Panc1 (cell line): ENCODE results near the gene IFT27. TPM values are rescaled to one million over a fixed set of nuclear protein-coding genes. Genes with fewer than 3 reads are reported as not detected.

Source experiments
- ATAC-seq: fragments of 200-7000 bp; cut with Tn5 transposase; 2 replicates; pipeline ENCODE4 v1.9.1; 2020; ENCODE audit warnings: mild to moderate bottlenecking, moderate library complexity
- BruUV-seq: library from RNA; stranded (reverse); fragments of 400-500 nt; replicated peaks from 2 replicates; lab custom pipeline; 2021; lab: Mats Ljungman, UMichigan
- CTCF ChIA-PET: fragments of 300-600 bp; sonication (Branson Sonifier 250); formaldehyde crosslinking; loops from one replicate; lab custom pipeline; 2022; ENCODE audit warnings: antibody characterized with exemption; lab: Charles Lee
- POLR2A ChIA-PET: fragments of 300-600 bp; sonication (Branson Sonifier 250); formaldehyde crosslinking; loops from one replicate; lab custom pipeline; 2022; ENCODE audit warnings: antibody characterized with exemption; lab: Charles Lee
- DNase-seq: peaks from one replicate; pipeline ENCODE4 v3.0.0-alpha.2; 2010; ENCODE audit warnings: low read depth, low spot score
- H3K27ac ChIP-seq: 2 replicates; pipeline ENCODE4 v1.5.1; 2011; ENCODE audit warnings: mild to moderate bottlenecking, low read length, inconsistent platforms
- H3K27me3 ChIP-seq: fragments of 200-500 bp; sonication (Bioruptor generic); 2 replicates; pipeline ENCODE4 v1.6.0; 2014; ENCODE audit warnings: low read length, inconsistent platforms; ENCODE audit not compliant: control insufficient read depth, insufficient read depth
- H3K36me3 ChIP-seq: fragments of 200-500 bp; sonication (Bioruptor generic); 2 replicates; pipeline ENCODE4 v1.5.1; 2014; ENCODE audit warnings: inconsistent platforms, mild to moderate bottlenecking, low read length, moderate library complexity; ENCODE audit not compliant: control insufficient read depth, insufficient read depth
- H3K4me1 ChIP-seq: 2 replicates; pipeline ENCODE4 v1.5.1; 2011; ENCODE audit warnings: inconsistent platforms, mild to moderate bottlenecking, low read length, moderate library complexity; ENCODE audit not compliant: control insufficient read depth, insufficient read depth
- H3K4me3 ChIP-seq, 2 experiments: 2 replicates each; pipeline ENCODE4 v1.5.1; 2011 to 2012; ENCODE audit warnings: low read depth in 2 of 2, low read length in 2 of 2, mild to moderate bottlenecking in 2 of 2, inconsistent platforms in 1 of 2, moderate library complexity in 1 of 2
- H3K9me3 ChIP-seq: fragments of 200-500 bp; sonication (Bioruptor generic); 2 replicates; pipeline ENCODE4 v1.5.1; 2014; ENCODE audit warnings: low read depth, mild to moderate bottlenecking, inconsistent platforms, low read length, moderate library complexity; ENCODE audit not compliant: control insufficient read depth, insufficient read depth
- POLR2AphosphoS5 ChIP-seq: IDR thresholded peaks from 2 replicates; pipeline ENCODE4 v1.6.1; 2012; ENCODE audit warnings: mild to moderate bottlenecking, low read depth, low read length, moderate library complexity
- SIN3A ChIP-seq: IDR thresholded peaks from 2 replicates; pipeline ENCODE4 v1.6.1; 2012; ENCODE audit warnings: low read depth, mild to moderate bottlenecking, low read length, moderate library complexity, borderline replicate concordance; ENCODE audit not compliant: insufficient read depth
- TCF7L2 ChIP-seq: IDR thresholded peaks from 2 replicates; pipeline ENCODE4 v1.6.1; 2011; ENCODE audit warnings: mild to moderate bottlenecking, low read depth, low read length, inconsistent platforms
- in situ Hi-C: cut with HindIII; loops from 2 replicates; pipeline ENCODE4 v1.10.0; 2016; ENCODE audit warnings: low sequenced_read_pairs, low pct_unique_long_range_greater_than_20kb
- intact Hi-C: fragments of 100-400 bp; cut with micrococcal nuclease; formaldehyde crosslinking; loops from one replicate; pipeline ENCODE4 v1.10.0; 2022; ENCODE audit not compliant: unreplicated experiment
- total RNA-seq: library from RNA; stranded (reverse); gene quantifications from one replicate; pipeline ENCODE4 v1.2.1, GENCODE V29; 2021; ENCODE audit not compliant: unreplicated experiment
- TF ChIP-seq, protein P1 (sequence below), 2 experiments: IDR thresholded peaks; 2 replicates each; pipeline ENCODE4 v1.6.1; 2011 to 2012; ENCODE audit warnings: low read depth in 2 of 2, control low read depth in 1 of 2, low read length in 1 of 2, mild to moderate bottlenecking in 1 of 2, moderate library complexity in 1 of 2; ENCODE audit not compliant: insufficient read depth in 1 of 2
- TF ChIP-seq, protein P2 (sequence below): fragments of 450-650 bp; IDR thresholded peaks from 2 replicates; pipeline ENCODE4 v1.5.1; 2017; ENCODE audit warnings: mild to moderate bottlenecking

The IFT27 gene
- total RNA-seq, 1 experiment from 2014 or later = 44.4 TPM

DNA sequence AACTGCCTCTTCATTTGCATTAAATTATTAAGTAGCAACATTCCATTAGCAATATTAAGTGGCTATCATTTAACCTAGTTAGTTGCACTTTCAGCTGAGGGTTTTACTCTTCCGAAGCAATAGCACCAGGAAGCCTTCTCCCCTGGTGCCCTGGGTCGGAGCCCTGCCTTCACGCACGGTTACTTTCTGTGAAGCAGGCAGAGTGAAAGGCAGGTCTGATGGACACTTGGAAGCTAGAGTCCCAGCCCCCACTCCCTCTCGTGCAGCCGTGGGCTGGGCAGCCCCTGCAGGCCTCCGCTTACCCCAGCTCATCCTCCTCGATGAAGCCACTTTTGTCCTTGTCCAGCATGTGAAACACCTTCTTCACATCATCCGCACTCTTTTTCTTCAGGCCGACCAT, 38.9 kb upstream of the IFT27 start:
- no TSS peak for BruUV-seq
- DNase-seq = no peak
- no peaks in the 10 kb centered on the region; the same call in 1 of the 2 replicates for H3K4me1 ChIP-seq
- ATAC-seq = no peak
- H3K27me3 ChIP-seq = peaks cover 8% of the 10 kb centered on the region; the same call in 1 of the 2 replicates
- POLR2A ChIA-PET = interaction anchor here (0.6 kb wide), 1 partner anchor 129 kb away, joined by 4 read pairs; no protein-coding TSS in a partner anchor
- TF ChIP-seq, protein P1, sequence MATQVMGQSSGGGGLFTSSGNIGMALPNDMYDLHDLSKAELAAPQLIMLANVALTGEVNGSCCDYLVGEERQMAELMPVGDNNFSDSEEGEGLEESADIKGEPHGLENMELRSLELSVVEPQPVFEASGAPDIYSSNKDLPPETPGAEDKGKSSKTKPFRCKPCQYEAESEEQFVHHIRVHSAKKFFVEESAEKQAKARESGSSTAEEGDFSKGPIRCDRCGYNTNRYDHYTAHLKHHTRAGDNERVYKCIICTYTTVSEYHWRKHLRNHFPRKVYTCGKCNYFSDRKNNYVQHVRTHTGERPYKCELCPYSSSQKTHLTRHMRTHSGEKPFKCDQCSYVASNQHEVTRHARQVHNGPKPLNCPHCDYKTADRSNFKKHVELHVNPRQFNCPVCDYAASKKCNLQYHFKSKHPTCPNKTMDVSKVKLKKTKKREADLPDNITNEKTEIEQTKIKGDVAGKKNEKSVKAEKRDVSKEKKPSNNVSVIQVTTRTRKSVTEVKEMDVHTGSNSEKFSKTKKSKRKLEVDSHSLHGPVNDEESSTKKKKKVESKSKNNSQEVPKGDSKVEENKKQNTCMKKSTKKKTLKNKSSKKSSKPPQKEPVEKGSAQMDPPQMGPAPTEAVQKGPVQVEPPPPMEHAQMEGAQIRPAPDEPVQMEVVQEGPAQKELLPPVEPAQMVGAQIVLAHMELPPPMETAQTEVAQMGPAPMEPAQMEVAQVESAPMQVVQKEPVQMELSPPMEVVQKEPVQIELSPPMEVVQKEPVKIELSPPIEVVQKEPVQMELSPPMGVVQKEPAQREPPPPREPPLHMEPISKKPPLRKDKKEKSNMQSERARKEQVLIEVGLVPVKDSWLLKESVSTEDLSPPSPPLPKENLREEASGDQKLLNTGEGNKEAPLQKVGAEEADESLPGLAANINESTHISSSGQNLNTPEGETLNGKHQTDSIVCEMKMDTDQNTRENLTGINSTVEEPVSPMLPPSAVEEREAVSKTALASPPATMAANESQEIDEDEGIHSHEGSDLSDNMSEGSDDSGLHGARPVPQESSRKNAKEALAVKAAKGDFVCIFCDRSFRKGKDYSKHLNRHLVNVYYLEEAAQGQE (IDR thresholded peaks at IDR 0.05; ENCODE audit: insufficient read depth in 1 of 2, low read depth in 2 of 2, low read length in 1 of 2) = no peak
- TF ChIP-seq SIN3A = no peak
- TF ChIP-seq, protein P2, sequence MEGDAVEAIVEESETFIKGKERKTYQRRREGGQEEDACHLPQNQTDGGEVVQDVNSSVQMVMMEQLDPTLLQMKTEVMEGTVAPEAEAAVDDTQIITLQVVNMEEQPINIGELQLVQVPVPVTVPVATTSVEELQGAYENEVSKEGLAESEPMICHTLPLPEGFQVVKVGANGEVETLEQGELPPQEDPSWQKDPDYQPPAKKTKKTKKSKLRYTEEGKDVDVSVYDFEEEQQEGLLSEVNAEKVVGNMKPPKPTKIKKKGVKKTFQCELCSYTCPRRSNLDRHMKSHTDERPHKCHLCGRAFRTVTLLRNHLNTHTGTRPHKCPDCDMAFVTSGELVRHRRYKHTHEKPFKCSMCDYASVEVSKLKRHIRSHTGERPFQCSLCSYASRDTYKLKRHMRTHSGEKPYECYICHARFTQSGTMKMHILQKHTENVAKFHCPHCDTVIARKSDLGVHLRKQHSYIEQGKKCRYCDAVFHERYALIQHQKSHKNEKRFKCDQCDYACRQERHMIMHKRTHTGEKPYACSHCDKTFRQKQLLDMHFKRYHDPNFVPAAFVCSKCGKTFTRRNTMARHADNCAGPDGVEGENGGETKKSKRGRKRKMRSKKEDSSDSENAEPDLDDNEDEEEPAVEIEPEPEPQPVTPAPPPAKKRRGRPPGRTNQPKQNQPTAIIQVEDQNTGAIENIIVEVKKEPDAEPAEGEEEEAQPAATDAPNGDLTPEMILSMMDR = no peak
- H3K4me3 ChIP-seq = no peak overlapping the region
- CTCF ChIA-PET = no interaction called here
- intact Hi-C loops = no loop called here
- no peaks in the 10 kb centered on the region for H3K36me3 ChIP-seq
- H3K27ac ChIP-seq = no peak overlapping the region
- in situ Hi-C loops = no loop called here
- H3K9me3 ChIP-seq = no peaks in the 10 kb centered on the region

DNA sequence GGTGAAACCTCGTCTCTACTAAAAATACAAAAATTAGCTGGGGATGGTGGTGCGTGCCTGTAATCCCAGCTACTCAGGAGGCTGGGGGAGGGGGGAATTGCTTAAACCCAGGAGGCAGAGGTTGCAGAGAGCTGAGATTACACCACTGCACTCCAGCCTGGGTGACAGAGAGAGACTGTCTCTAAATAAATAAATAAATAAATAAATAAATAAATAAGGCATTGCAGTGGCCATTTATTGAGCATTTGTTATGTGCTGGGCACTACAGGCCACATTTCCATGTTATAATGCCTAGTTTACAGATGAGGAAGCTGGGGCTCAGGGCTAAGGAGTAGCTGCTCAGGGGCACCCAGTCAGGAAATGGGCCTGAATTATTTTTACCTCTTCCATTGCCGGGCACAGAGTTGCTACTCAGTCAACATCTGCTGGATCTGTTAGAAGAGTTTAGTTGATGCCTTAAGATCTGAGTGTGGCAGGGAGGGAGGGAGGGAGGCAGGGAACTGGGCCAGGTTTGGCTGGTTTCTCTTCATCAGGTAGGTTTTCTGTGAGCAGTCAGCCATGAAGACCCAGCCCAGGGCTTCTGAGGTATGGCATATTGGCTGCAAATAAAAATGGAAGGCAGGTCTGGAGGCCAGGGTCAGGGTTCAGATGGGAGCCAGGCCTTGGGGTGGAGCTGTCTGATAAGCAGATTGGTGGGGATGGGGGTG, 35.3 kb upstream of the IFT27 start:
- POLR2A ChIA-PET = no interaction called here
- DNase-seq (no peak), ATAC-seq (no peak)
- H3K4me3 ChIP-seq = no peak overlapping the region
- CTCF ChIA-PET = no interaction called here
- H3K27ac ChIP-seq = no peak overlapping the region
- intact Hi-C loops = no loop called here
- TF ChIP-seq TCF7L2 (no peak), SIN3A (no peak), POLR2AphosphoS5 (no peak)
- TF ChIP-seq, protein P2 = no peak
- TF ChIP-seq, protein P1 (IDR thresholded peaks at IDR 0.05; ENCODE audit: insufficient read depth in 1 of 2, low read depth in 2 of 2, low read length in 1 of 2) = no peak
- no TSS peak for BruUV-seq
- in situ Hi-C loops = no loop called here
- H3K27me3 ChIP-seq = peaks cover 3% of the 10 kb centered on the region; the same call in 1 of the 2 replicates
- no peaks in the 10 kb centered on the region for H3K36me3 ChIP-seq
- H3K4me1 ChIP-seq = no peaks in the 10 kb centered on the region; the same call in 1 of the 2 replicates
- H3K9me3 ChIP-seq = no peaks in the 10 kb centered on the region
